Measurements from ENCODE around the gene PCSK4.
"Not testable (repeated sequence)": the region's sequence is repeated elsewhere in the genome, so short reads cannot be mapped to it uniquely, and the experiment has no call there.

Gene PCSK4

GRCh38 chr19:1453525-1454364, 36.4 kb downstream of the PCSK4 start:
- no peak for DNase-seq (ENCODE audit: low read depth)

- DNase-seq (ENCODE audit: low read depth), result no peak
Observed at GRCh38 chr19:1452802-1453524, 37.2 kb downstream of the PCSK4 start.

GRCh38 chr19:1451916-1452801, 38.0 kb downstream of the PCSK4 start:
- no peak for DNase-seq (ENCODE audit: low read depth)

GRCh38 chr19:1450735-1451731, 39.1 kb downstream of the PCSK4 start:
- no peak for DNase-seq (ENCODE audit: low read depth)

- no peak for DNase-seq (ENCODE audit: low read depth)
Observed at GRCh38 chr19:1449467-1450442, 40.4 kb downstream of the PCSK4 start, which contains the start of gene APC2. TSS of gene APC2 (plus strand) at chr19:1450121. CDS start at chr19:1453002, 2,881 bp downstream.

- no peak for DNase-seq (ENCODE audit: low read depth)
Observed at GRCh38 chr19:1447944-1448343, 42.2 kb downstream of the PCSK4 start.

GRCh38 chr19:1447504-1447903, 42.6 kb downstream of the PCSK4 start:
- no peak for DNase-seq (ENCODE audit: low read depth)

GRCh38 chr19:1446713-1447481, 43.3 kb downstream of the PCSK4 start:
- no peak for DNase-seq (ENCODE audit: low read depth)

GRCh38 chr19:1445932-1446712, 44.0 kb downstream of the PCSK4 start:
- no peak for DNase-seq (ENCODE audit: low read depth)

- DNase-seq (ENCODE audit: low read depth), result peak; percentile 70
Observed at GRCh38 chr19:1445185-1445931, 44.8 kb downstream of the PCSK4 start.

GRCh38 chr19:1441677-1442438, 48.3 kb downstream of the PCSK4 start:
- no peak for DNase-seq (ENCODE audit: low read depth)

GRCh38 chr19:1441022-1441426, 49.1 kb downstream of the PCSK4 start:
- DNase-seq (ENCODE audit: low read depth), result no peak

GRCh38 chr19:1440418-1440801, 49.7 kb downstream of the PCSK4 start:
- DNase-seq (ENCODE audit: low read depth), result no peak

GRCh38 chr19:1439525-1440417, 50.4 kb downstream of the PCSK4 start:
- DNase-seq (ENCODE audit: low read depth), result not testable (repeated sequence)

GRCh38 chr19:1438933-1439354, 51.2 kb downstream of the PCSK4 start:
- DNase-seq (ENCODE audit: low read depth), result no peak

Data from activated gamma-delta T cell treated with anti-CD3 and anti-CD28 coated beads, Interleukin-2, amount 50 U/mL, for 16 hours (primary cell).